Ammon's horn (tissue), 1 donor: ENCODE results near the gene TMEM154.

Experiments used
- DNase-seq: peaks from one replicate; pipeline ENCODE4 v3.0.0-alpha.2; 2016; ENCODE audit warnings: low spot score

Gene TMEM154

GRCh38 chr4:152693871-152694270 is 14.1 kb upstream of the TMEM154 start:
- no peak for DNase-seq

- no peak for DNase-seq
Observed at GRCh38 chr4:152691761-152692160, 12.0 kb upstream of the TMEM154 start.

GRCh38 chr4:152690706-152691651 is 11.2 kb upstream of the TMEM154 start:
- no peak for DNase-seq

GRCh38 chr4:152689615-152690501 is 10.1 kb upstream of the TMEM154 start:
- no peak for DNase-seq

GRCh38 chr4:152687974-152688599 is 8.3 kb upstream of the TMEM154 start:
- no peak for DNase-seq

GRCh38 chr4:152686452-152687013 is 6.7 kb upstream of the TMEM154 start:
- DNase-seq: no peak

GRCh38 chr4:152684587-152684986 is 4.8 kb upstream of the TMEM154 start:
- no peak for DNase-seq

- no peak for DNase-seq
Observed at GRCh38 chr4:152684007-152684406, 4.2 kb upstream of the TMEM154 start.

GRCh38 chr4:152682143-152682941 is 2.5 kb upstream of the TMEM154 start:
- no peak for DNase-seq

- no peak for DNase-seq
Observed at GRCh38 chr4:152680988-152681603, 1.3 kb upstream of the TMEM154 start.

GRCh38 chr4:152678841-152679240 is 956 bp downstream of the TMEM154 start:
- DNase-seq: no peak

- DNase-seq: no peak
Observed at GRCh38 chr4:152677117-152677516, 2.7 kb downstream of the TMEM154 start.

- DNase-seq: no peak
Observed at GRCh38 chr4:152676052-152676854, 3.5 kb downstream of the TMEM154 start.

- no peak for DNase-seq
Observed at GRCh38 chr4:152674359-152674758, 5.4 kb downstream of the TMEM154 start.

GRCh38 chr4:152673489-152673888 is 6.3 kb downstream of the TMEM154 start:
- no peak for DNase-seq

- no peak for DNase-seq
Observed at GRCh38 chr4:152672206-152673092, 7.3 kb downstream of the TMEM154 start.

- no peak for DNase-seq
Observed at GRCh38 chr4:152668338-152668964, 11.3 kb downstream of the TMEM154 start.

GRCh38 chr4:152667781-152668180 is 12.0 kb downstream of the TMEM154 start:
- DNase-seq: no peak
